Endothelial cell of hepatic sinusoid (primary cell): Measurements from ENCODE around the gene RUFY4.
"Not testable (repeated sequence)": the region's sequence is repeated elsewhere in the genome, so short reads cannot be mapped to it uniquely, and the experiment has no call there.

Source experiments
- in situ Hi-C: cut with HindIII; loops from 2 replicates; pipeline ENCODE4 v1.10.0; 2017; ENCODE audit warnings: low sequenced_read_pairs

The RUFY4 gene

GRCh38 chr2:218081063-218081462, 12.0 kb downstream of the RUFY4 start:
- in situ Hi-C loops, result no loop called here

GRCh38 chr2:218081695-218082094, 12.6 kb downstream of the RUFY4 start:
- in situ Hi-C loops, result no loop called here

GRCh38 chr2:218082586-218083351, 13.7 kb downstream of the RUFY4 start:
- in situ Hi-C loops, result no loop called here

- in situ Hi-C loops, result no loop called here
These were observed 14.3 kb downstream of the RUFY4 start for GRCh38 chr2:218083352-218083676.

DNA sequence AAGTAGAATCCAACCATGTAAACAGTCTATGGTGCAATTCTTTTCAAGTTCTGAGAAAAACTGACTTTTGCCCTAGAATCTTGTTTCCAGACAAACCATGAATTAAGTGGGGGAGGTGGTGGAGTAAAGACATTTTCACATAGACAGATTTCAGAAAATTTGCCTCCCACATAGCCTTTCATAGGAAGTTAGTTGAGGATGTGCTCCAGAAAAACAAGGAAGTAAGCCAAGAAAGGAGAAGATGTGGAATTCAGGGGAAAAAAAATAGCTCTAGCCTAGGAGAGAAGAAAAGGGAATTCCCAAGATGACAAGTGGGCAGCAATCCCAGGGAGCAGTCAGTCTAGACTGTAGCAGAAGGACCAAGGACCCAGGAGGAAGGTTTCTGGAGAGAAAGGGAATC, 17.4 kb downstream of the RUFY4 start:
- in situ Hi-C loops, result no loop called here

GRCh38 chr2:218089259-218089658, 20.2 kb downstream of the RUFY4 start:
- in situ Hi-C loops, result no loop called here

DNA sequence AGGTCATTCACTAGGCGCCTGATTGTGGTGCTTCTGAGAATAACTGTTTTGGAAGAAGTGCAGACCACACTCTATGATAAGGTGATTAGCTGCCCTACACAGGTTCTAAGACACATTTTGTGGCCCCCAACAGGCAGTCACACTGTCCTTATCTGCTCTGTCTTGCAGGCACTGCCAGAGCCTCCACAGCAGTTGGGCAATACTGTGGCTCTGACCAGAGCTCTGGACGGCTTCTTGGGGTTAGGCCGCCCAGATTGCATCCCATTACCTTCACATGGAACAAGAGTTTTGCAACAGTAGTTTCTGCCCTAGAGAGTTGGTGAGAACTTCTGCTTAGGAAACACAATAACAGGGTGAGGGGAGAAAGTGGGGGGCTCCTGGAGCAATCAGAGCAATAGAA, 22.7 kb downstream of the RUFY4 start:
- in situ Hi-C loops, result no loop called here

DNA sequence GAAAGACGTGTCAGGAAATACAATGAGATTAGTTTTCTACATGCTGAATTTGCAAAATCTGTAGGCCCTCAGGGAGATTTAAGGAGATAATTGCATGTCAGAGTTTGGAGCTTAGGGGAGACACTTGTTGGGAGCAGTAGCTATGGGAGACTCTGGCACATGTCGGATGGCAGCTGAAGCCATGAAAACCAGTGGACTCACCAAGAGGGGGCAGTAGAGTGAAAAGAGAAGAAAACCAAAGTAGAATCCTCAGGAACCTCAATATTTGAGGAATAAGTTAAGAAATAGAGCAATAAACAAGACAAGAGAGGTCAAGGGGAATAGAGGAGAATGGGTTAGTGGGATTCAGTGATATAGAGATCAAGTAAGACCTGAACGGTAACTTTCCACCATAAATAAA, 24.8 kb downstream of the RUFY4 start:
- in situ Hi-C loops, result no loop called here

- in situ Hi-C loops, result no loop called here
These were observed 26.8 kb downstream of the RUFY4 start for GRCh38 chr2:218095853-218096252.

DNA sequence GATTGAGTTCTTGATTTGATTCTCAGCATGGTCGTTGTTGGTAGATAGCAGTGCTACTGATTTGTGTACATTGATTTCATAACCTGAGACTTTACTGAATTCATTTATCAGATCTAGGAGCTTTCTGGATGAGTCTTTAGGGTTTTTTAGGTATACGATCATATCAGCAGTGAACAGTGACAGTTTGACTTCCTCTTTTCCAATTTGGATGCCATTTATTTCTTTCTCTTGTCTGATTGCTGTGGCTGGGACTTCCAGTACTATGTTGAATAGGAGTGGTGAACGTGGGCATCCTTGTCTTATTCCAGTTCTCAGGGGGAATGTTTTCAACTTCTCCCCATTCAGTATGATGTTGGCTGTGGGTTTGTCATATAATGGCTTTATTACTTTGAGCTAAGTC, 28.9 kb downstream of the RUFY4 start:
- in situ Hi-C loops, result no loop called here

GRCh38 chr2:218108834-218109233, 39.8 kb downstream of the RUFY4 start:
- in situ Hi-C loops, result not testable (repeated sequence)

DNA sequence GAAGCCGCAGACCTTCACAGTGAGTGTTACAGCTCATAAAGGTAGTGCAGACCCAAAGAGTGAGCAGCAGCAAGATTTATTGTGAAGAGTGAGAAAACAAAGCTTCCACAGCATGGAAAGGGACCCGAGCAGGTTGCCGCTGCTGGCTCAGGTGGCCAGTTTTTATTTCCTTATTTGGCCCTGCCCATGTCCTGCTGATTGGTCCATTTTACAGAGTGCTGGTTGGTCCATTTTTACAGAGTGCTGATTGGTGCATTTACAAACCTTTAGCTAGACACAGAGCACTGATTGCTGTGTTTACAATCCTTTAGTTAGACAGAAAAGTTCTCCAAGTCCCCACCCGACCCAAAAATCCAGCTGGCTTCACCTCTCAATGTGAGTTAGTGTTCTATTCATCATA, 52.7 kb downstream of the RUFY4 start:
- in situ Hi-C loops, result not testable (repeated sequence)

DNA sequence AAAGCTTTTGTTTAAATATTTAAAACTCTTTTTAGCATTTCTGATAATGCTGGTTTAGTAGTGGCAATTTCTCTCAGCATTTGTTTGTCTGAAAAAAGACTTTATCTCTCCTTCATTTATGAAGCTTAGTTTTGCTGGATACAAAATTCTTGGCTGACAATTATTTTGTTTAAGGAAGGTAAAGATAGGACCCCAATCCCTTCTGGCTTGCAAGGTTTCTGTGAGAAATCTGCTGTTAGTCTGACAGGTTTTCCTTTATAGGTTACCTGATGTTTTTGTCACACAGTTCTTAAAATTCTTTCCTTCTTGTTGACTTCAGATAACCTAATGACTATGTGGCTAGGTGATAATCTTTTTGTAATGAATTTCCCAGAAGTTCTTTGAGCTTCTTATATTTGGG, 53.2 kb downstream of the RUFY4 start:
- in situ Hi-C loops, result not testable (repeated sequence)

GRCh38 chr2:218123986-218124385, 54.9 kb downstream of the RUFY4 start:
- in situ Hi-C loops, result no loop called here

DNA sequence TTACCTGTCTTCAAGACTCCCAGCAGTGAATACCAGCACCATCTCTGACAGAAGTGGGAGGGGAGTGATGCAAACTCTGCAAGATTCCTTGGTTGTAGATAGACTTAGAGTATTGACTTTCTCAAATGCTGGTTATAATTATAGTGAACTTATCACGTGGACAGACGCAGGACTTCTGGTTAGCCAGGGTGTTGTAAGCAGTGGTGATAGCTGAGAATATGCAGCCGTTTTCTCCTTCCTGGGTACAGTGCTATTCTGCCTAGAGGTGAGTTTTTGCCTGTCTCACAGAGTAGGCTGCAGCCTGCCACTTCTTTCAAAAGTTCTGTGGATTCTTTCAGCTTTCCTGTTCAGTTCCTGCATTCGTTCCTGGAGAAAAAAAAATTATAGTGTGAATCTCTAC, 56.0 kb downstream of the RUFY4 start:
- in situ Hi-C loops, result loop anchor here (5.0 kb wide), 1 partner anchor 68 kb away; no protein-coding TSS in a partner anchor

- in situ Hi-C loops, result loop anchor here (5.0 kb wide), 1 partner anchor 68 kb away; no protein-coding TSS in a partner anchor
These were observed 56.6 kb downstream of the RUFY4 start, which contains the start of gene CXCR2 for GRCh38 chr2:218125626-218126080. Gene CXCR2 (plus strand): TSS chr2:218126028. CDS start chr2:218134802, 8,774 bp downstream.

DNA sequence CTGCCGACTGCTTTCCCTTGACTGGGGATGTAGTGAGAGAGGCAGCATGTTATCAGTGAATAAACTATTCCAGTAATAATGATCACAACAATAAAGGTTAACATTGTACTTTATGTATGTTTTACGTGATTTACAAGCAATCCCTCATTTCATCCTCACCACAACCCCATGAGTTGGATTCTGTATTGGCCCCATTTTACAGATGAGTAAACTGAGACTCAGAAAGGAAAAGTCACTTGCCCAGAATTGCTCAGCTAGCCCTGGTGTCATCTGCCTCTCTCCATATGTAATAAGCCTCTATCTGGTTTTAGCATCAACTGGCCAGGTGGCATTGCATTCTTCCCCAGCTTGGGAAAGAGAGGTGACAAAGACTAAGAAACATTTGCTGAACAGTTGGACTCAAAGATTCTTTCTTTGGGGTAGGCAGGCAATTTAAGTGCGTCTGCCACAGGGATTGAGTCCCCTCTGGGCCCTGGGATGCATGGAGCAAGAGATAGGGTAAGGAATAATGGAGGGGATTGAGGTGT, 58.9 kb downstream of the RUFY4 start:
- in situ Hi-C loops, result loop anchor here (5.0 kb wide), 1 partner anchor 71 kb away; no protein-coding TSS in a partner anchor

GRCh38 chr2:218128781-218129457, 59.9 kb downstream of the RUFY4 start:
- in situ Hi-C loops, result loop anchor here (5.0 kb wide), 1 partner anchor 72 kb away; no protein-coding TSS in a partner anchor

DNA sequence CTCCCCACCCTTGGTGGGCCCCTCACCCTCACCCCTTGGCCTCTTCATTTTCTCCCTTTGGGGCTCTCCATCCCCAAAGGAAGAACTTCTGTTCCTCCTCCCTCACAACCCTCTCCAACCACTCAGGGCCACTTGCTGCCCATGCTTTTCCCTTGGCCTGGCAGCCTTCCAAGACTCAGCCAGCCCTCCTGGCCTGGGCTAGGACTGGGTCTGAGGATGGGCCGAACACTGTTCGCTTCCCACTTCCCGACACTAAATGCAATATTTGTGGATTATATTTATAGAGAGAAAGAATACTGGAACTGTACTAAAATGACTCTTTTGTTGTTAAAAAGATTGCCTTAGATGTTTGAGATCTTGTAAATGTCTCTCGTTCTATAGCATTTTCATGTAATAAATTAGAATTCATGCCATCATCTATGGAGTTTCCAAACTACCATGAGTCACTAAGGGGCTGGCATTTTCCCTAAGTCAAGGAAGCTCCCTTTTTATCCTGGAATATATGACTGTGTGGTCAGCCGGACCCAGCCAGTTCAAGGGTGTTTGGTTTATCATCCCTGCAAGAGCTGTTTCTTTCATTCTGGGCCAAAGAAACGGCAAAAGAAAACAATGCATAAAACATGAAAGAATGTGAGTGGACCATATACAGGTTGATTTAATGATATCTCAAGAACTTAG, 60.5 kb downstream of the RUFY4 start:
- in situ Hi-C loops, result loop anchor here (5.0 kb wide), 1 partner anchor 72 kb away; no protein-coding TSS in a partner anchor

- in situ Hi-C loops, result no loop called here
These were observed 61.3 kb downstream of the RUFY4 start for GRCh38 chr2:218130377-218130776.

DNA sequence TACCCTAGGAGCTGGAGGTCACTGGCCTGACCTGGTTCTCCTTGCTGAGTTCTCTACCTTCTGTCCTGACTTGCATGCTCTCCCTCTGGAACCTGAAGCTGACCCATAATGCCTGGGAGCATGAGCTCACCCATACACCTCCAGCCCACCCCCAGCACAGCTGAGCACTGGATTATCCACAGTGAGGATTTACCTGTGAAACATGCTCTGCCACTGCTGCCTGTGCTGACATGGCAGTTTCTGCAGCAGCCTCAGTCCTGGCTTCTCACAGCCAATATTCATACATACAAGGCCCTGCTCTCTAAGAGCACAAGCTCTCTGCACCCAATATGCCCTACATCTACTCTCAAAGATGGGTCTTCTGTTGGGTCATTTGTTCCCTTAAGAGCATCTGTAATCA, 61.8 kb downstream of the RUFY4 start:
- in situ Hi-C loops, result no loop called here
